Fibroblast of the aortic adventitia (primary cell): ENCODE measurements around the gene MAML3. TPM values are rescaled to one million over a fixed set of nuclear protein-coding genes. Genes with fewer than 3 reads are reported as not detected.

Source experiments
- DNase-seq: peaks from one replicate; pipeline ENCODE4 v3.0.0-alpha.2; 2010; ENCODE audit warnings: low read depth
- H3K4me3 ChIP-seq: 2 replicates; pipeline ENCODE4 v1.5.1; 2011; ENCODE audit warnings: low read depth, mild to moderate bottlenecking, control low read depth, low read length, moderate library complexity
- total RNA-seq: library from RNA; depleted of rRNA; stranded (reverse); fragments of >200 nt; gene quantifications from 2 replicates; pipeline ENCODE4 v1.2.3, GENCODE V29; 2012; ENCODE audit warnings: low replicate concordance
- TF ChIP-seq, protein P1 (sequence below): IDR thresholded peaks from 2 replicates; pipeline ENCODE4 v1.5.1; 2011; ENCODE audit warnings: mild to moderate bottlenecking, low read length, control low read depth, inconsistent platforms; ENCODE audit not compliant: insufficient read depth

The MAML3 gene
- total RNA-seq, 1 donor = 4.6 TPM

DNA sequence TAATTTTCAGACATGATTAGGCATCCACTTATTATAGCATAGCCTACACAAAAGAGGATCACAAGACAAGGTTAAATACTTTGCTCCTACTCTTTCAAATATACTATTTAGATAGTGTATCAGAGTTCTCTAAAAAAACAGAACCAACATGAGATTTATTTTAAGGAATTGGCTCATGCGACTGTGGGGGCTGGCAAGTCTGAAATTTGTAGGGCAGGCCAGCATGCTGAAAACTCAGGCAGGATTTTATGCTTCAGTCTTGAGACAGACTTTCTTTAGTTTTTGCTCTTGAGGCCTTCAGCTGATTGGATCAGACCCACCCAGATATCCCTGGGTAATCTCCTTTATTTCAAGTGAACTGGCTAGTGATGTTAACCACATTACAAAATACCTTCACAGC, 169.5 kb downstream of the MAML3 start:
- TF ChIP-seq, protein P1, sequence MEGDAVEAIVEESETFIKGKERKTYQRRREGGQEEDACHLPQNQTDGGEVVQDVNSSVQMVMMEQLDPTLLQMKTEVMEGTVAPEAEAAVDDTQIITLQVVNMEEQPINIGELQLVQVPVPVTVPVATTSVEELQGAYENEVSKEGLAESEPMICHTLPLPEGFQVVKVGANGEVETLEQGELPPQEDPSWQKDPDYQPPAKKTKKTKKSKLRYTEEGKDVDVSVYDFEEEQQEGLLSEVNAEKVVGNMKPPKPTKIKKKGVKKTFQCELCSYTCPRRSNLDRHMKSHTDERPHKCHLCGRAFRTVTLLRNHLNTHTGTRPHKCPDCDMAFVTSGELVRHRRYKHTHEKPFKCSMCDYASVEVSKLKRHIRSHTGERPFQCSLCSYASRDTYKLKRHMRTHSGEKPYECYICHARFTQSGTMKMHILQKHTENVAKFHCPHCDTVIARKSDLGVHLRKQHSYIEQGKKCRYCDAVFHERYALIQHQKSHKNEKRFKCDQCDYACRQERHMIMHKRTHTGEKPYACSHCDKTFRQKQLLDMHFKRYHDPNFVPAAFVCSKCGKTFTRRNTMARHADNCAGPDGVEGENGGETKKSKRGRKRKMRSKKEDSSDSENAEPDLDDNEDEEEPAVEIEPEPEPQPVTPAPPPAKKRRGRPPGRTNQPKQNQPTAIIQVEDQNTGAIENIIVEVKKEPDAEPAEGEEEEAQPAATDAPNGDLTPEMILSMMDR = no peak
- DNase-seq = no peak
- H3K4me3 ChIP-seq = no peak overlapping the region

DNA sequence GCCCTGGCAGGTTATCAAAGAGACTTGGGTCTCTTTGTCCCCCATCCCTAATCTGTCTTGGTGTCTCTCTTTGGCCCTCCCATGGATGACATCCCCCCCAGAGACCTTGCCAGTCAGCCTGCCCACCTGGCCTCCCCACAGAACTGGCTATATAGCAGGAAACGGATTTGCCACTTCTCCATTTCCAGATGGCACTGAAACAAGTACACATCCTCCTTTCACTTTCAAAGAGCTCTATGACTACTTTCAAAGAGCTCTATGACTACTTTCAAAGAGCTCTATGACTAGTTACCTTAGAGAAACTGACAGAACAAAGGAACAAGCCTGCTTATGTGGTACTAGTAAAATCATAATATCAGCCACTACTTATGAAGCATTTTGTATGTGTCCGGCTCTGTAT, 175.3 kb downstream of the MAML3 start:
- H3K4me3 ChIP-seq = no peak overlapping the region
- no peak for DNase-seq
- TF ChIP-seq, protein P1 = no peak

DNA sequence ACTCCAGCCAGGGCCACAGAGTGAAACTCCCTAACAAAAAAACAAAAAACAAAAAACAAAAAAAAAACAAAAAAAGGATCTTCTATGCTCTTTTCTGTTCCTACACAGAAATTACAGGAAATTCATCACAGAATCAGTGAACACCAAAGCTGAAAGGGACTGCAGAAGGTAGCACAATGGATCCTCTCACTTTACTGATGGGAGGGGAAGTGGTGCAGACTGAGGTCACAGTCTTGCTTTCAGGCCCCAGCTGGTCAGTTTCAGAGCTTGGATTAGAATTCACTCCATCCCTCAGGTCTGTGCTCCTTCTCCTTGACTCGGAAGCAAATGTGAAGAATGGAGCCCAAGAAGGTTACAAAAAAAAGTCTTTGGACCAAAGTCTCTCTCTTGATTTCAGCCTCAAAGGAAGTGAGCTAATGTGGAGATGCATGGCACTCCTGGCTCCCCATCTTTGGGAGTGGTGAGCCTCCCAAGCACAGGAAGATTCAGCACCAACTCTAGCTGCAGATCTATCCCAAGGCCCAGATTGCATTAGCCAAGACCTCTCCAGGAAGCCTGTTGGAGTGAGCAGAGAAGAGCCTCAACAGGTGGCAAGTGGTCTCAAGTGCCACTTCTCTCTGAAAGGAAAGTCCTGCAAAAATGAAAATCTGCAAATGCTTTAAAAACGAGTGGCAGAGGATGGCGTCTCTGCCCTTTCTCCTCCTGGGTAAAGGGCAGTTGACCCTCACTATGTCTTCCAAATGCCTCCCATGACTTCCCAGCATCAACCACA, 176.0 kb downstream of the MAML3 start:
- TF ChIP-seq, protein P1 = no peak
- no peak overlapping the region for H3K4me3 ChIP-seq
- DNase-seq = no peak

DNA sequence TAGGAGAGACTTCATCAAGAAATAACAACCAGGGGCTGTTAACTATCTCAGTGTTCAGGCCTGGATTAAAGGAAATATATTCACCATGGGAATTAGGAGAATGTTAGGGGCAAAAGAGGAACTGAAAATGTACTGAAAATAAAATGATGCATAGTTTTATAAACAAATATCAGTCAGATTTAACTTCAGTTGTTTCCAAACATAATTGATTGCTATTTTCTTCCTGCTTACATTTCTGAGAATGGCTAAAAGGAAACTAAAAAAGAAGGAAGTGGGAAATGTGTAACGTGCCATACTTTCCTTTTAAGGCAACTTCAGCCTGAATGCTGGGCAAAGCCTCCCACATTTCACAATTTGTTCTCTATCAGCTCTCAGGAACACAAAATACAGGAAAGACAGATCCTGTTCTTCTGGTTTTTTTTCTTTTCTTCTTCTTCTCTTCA, 178.1 kb downstream of the MAML3 start:
- TF ChIP-seq, protein P1 = no peak
- no peak overlapping the region for H3K4me3 ChIP-seq
- DNase-seq = peak; percentile 72

DNA sequence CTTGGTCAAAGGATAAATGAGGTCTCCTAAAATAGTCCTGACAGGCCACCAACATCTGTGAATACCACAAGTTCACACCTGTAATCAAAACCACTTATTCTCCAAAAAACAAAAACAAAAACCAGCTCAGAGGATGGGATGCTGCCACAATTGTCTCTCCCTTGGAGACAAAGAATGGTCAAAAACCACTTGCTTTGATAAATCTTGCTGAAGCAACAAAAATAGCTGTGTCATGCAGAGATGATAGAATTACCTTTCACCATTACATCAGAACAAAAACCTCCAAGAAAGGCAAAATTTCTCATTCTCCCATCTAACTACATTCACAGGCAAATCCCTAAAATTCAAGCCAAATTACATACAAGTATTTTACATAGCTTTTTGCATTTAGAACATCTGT, 180.4 kb downstream of the MAML3 start:
- TF ChIP-seq, protein P1 = no peak
- peak; percentile 17 for DNase-seq
- H3K4me3 ChIP-seq = no peak overlapping the region

DNA sequence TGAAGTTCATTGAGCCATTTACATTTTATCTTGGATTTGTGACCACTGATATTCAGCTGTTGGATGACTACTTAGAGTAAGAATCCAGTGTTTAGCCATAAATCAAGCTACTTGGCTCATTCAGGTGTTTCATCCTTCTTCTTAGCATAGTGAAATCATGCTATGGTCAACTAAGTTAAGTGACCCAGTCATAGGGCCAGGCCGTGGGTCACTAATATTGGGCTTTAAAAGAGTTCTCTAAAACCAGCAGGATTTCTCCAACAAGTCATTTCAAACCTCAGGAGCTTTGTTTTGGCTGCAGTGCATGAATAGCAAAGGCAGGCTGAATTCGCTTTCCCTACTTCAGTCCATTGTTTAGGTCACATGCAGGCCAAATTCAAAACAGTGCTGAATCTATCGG, 181.0 kb downstream of the MAML3 start:
- peak; percentile 58 for DNase-seq
- H3K4me3 ChIP-seq = no peak overlapping the region
- TF ChIP-seq, protein P1 = no peak

DNA sequence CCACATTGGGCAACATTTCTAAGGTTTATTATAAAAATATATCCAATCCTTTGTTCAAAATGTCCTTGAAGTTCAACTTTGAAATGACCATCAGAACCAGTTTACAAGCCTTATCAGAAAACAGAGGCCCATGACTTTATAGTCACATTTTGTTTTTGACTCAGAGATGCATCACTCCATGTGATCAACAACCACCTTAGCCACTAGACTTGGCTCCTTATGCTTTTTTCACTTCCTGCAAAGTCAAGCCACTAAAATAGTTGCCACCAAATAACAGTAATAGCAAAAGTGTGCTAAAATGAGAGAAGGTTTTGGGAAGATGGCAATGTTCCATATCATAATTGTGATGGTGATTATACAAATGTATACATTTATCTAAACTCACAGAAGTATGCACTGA, 181.7 kb downstream of the MAML3 start:
- TF ChIP-seq, protein P1 = no peak
- H3K4me3 ChIP-seq = no peak overlapping the region
- no peak for DNase-seq
